Right ventricle myocardium superior (tissue), 1 donor: ENCODE results near the gene MYRIP. TPM values are rescaled to one million over a fixed set of nuclear protein-coding genes. Genes with fewer than 3 reads are reported as not detected.
"Not testable (repeated sequence)": the region's sequence is repeated elsewhere in the genome, so short reads cannot be mapped to it uniquely, and the experiment has no call there.

Source experiments
- ATAC-seq: fragments of 200-7000 bp; cut with Tn5 transposase; one replicate; pipeline ENCODE4 v1.9.1; 2020; ENCODE audit warnings: mild to moderate bottlenecking; ENCODE audit not compliant: poor library complexity
- DNase-seq: peaks from one replicate; pipeline ENCODE4 v3.0.0-alpha.2; 2020
- intact Hi-C: fragments of 100-400 bp; cut with DNase I; formaldehyde crosslinking; loops from one replicate; pipeline ENCODE4 v1.11.2; 2022
- total RNA-seq: library from RNA; stranded (reverse); fragmentation: NEBNext Ultra II Directional; extraction: Animal tissue kit (Norgen Biotek cat#: 25700); gene quantifications from one replicate; pipeline ENCODE4 v1.2.1, GENCODE V29; 2021
- donor health status: DM: no; HTN: yes; CAD: no; lungs with severe emphysema.

Gene MYRIP
- total RNA-seq, 1 donor from 2014 or later: 1.6 TPM

DNA sequence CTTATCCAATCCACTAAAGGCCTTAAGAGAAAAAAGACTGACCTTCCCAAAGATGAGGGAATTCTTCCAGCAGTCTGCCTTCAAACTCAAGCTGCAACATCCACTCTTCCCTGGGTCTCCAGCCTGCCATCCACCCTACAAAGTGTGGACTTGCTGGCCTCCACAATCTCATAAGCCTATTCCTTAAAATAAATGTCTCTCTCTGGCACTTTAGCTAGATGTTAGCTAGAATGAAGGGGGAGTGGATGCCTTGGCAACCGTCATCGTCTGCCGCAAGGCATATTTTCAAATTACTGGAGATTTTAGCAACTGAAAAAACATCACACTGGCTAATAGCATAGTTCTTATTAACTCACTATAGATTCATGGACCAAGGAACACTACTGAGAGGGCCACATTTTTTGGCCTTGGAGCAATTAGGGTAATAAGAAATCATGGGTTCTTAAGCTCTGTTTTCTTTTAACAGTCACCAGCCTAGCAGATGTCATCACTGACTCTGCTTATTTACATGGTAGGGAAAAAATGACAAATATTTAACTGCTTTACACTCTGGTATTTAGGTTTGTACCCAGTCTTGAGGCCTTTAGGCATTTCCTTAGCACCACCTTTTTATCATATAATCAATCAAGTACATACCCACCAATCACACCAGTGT lies 245.3 kb downstream of the MYRIP start:
- DNase-seq: no peak
- intact Hi-C loops: no loop called here
- no peak for ATAC-seq

DNA sequence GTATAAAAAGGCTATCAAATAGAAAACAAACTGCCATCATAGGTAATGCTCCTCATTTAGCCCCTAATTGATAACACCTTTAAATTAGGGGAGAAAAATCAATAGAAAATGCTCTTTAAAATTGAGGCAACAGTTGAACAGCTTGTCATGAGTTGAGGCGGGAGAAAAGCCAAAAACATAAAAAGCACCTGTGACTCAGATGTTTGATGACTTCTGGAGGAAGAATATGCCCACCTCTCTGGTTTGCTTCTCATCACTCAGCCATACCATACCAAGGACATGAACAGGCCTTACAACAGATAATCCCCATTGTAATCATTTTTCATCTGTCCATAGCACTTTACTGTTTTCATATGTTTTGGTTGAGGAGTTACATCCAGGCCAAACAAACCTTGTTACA lies 246.0 kb downstream of the MYRIP start:
- intact Hi-C loops: no loop called here
- no peak for ATAC-seq

DNA sequence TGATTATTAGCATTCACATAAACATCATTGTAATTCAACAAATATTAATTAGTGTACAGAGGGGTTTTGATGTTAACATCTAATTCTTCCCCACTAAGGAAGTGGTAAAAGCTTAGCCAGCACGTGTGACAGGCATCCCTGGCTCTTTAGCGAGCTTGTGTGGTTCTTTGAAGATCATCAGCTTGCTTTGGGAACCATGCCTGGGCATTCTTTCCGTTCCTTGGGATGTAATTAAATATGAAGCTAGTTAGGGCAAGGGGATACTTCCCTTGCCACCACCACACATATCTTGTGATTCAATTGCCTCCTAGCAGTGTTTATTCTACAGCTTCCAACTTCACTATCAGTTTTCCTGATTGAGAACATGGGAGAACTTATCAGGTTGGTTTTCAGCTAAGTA lies 246.5 kb downstream of the MYRIP start:
- intact Hi-C loops: no loop called here
- ATAC-seq (no peak), DNase-seq (no peak)

More for the DNA sequence above, 246.0 kb downstream of the MYRIP start:
- DNase-seq: no peak

DNA sequence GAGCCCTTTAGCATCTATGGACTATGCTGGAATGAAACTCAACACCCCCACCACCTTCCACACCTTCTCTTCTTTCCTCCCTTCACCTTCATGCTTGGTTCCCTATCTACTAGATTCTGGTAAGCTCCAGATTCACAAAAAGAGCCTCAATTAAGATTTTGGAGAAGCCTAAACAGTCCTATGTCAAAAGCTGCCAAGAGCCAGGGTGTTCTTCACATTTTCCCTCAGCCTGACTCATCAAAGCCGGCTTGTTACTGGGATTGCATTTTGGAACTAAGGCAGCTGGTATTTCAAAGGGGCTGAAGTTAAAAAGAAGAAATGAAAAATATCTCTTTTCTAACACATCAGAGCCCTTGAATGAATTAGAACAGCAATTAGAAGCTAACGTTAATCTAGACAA lies 247.7 kb downstream of the MYRIP start:
- no peak for ATAC-seq
- no peak for DNase-seq
- intact Hi-C loops: no loop called here

DNA sequence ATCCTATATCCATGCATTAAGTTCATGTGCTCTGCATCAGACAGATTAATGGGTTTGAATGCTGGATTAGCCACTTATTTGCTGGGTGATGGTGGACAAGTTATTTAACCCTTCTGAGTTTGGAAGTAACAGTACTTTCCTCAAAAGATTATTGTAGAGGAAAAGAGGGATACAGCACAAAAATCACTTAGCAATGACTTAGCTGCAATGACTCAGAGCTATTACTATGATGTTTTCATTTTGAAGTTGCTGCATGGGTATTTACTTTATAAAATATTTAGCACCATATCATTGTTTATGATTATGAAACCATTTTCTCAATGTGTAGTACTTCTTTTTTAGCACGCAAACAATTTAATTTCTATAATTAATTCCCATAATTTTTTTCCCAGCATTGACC lies 248.4 kb downstream of the MYRIP start:
- ATAC-seq: no peak
- intact Hi-C loops: no loop called here
- DNase-seq: no peak

DNA sequence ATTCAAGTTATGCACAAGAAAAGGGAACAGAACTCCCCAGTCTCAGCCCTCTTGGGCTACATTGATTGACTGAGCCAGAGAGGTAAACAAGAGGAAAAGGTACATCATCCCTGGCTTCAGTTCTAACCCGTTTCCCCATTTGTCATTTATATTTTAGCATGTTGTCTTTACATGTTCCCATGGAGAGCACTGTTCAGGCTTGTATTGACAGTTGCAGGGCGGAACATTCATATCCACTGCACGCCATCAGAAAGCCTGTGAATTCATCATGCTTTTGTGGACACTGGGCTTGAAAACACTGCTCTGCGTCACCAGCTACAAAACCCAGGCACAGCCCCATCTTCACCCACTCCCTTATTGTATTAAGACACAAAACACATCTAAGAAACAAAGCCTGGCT lies 259.2 kb downstream of the MYRIP start:
- intact Hi-C loops: no loop called here
- no peak for DNase-seq
- ATAC-seq: no peak

DNA sequence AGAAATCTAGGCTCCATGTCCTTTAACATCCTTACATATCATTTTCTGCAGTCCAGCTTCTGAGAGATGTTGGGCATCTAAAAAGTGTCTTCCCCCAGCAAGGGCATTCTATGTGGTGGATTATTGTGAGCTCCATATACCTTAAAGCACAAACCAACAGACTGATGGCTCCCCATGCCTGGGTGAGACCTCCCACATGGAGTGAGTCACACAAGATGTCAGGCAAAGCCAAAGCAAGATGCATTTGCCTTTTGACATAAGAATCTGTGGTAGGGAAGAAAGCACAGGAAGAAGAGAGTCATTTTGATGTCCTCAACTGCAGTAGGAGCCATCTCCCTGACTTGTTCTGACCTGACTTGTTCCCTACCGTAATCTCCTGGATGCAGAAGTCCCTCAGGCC lies 261.4 kb downstream of the MYRIP start:
- ATAC-seq: no peak
- no peak for DNase-seq
- intact Hi-C loops: no loop called here

DNA sequence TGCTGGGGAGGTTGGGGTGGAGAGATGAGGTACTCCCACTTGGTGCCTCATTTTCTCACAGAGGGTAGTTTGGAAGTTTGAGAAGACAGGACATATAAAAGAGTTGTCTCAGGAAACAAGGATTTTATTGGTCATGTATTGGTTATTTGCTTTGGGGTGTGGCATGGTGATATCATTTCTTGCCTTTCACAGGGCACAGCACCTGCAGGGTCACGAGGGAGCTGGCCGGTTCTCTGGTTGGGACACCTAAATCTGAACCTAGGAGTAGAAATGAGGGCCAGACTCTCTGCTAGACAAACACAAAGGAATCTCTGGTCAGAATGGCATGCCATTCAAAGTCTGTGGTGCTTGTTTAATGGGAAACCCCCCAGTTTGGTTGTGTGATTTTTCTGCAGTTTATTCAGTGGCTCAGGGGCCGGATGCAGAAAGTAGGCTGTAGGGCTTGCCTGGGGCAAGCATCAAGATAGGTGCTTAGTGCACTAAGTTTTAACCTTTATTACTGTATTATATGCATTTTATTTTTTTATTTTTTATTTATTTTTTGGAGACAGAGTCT lies 262.4 kb downstream of the MYRIP start:
- DNase-seq (no peak), ATAC-seq (no peak)
- intact Hi-C loops: no loop called here

DNA sequence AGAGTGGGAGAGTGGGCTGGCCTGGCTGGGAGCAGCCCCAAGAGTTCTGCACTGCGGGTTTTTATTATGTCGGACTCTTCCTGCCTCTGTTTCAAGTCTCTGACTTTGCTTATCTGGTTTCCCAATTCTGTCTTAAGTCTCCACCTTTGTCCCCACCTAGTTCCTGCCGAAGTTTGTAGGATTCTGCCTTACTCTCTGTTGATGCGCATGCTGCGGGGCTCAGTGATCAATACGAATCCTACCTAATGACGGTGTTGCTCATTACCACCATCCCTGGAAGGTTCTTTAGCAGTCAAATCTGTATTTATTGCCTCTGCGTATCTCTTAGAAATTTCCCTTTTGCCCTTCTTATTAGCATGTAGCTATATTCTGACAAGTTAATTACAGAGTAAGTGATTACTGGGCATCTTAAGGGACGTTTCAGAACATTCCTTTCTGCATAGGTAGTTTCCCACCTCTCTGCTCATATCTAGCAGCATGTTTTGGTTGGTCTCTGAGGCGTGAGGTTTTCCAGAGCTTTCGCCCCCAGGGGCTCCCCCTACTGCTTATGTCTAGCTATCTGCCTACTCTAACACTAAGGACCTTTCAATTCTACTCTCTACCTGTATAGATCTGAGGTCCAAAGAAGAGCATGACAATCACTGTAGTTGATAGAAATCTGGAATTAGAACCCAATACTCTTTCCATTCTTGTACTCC lies 264.1 kb downstream of the MYRIP start:
- intact Hi-C loops: no loop called here
- no peak for DNase-seq
- ATAC-seq: no peak

DNA sequence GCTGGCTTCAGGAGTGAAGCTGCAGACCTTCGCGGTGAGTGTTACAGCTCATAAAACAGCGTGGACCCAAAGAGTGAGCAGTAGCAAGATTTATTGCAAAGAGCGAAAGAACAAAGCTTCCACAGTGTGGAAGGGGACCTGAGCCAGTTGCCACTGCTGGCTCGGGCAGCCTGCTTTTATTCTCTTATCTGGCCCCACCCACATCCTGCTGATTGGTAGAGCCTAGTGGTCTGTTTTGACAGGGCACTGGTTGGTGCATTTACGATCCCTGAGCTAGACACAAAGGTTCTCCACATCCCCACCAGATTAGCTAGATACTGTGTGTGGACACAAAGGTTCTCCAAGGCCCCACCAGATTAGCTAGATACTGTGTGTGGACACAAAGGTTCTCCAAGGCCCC lies 267.7 kb downstream of the MYRIP start:
- ATAC-seq, intact Hi-C loops, DNase-seq: not testable (repeated sequence)

DNA sequence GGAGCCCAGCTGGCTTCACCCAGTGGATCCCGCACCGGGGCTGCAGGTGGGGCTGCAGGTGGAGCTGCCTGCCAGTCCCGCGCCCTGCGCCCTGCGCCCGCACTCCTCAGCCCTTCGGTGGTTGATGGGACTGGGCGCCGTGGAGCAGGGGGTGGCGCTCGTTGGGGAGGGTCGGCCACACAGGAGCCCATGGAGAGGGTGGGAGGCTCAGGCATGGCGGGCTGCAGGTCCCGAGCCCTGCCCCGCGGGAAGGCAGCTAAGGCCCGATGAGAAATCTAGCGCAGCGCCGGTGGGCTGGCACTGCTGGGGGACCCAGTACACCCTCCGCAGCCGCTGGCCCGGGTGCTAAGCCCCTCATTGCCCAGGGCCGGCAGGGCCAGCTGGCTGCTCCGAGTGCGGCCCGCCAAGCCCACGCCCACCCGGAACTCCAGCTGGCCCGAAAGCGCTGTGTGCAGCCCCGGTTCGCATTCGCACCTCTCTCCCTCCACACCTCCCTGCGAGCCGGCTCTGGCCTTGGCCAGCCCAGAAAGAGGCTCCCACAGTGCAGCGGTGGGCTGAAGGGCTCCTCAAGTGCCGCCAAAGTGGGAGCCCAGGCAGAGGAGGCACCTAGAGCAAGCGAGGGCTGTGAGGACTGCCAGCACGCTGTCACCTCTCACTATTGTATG lies 268.6 kb downstream of the MYRIP start:
- intact Hi-C loops, ATAC-seq, DNase-seq: not testable (repeated sequence)

DNA sequence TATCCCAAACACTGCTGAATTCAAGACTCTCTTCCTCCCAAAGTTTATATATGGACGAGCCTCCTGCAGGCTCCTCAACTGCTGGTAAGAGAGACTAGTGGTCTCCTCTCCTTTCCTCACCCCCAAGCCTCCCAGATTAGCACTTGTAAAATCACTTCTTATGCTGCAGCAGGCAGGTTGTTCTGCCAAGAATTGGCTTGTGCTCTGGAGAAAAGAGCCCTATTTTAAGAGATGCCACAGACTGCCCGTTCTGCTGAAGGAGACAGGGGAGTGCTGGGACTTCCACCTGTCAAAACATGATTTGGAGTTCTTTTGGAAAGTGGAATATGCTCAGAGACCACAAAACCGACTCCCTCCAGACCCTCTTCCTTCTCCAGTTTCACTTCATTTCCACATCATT lies 269.2 kb downstream of the MYRIP start:
- DNase-seq (no peak), ATAC-seq (no peak)
- intact Hi-C loops: no loop called here

DNA sequence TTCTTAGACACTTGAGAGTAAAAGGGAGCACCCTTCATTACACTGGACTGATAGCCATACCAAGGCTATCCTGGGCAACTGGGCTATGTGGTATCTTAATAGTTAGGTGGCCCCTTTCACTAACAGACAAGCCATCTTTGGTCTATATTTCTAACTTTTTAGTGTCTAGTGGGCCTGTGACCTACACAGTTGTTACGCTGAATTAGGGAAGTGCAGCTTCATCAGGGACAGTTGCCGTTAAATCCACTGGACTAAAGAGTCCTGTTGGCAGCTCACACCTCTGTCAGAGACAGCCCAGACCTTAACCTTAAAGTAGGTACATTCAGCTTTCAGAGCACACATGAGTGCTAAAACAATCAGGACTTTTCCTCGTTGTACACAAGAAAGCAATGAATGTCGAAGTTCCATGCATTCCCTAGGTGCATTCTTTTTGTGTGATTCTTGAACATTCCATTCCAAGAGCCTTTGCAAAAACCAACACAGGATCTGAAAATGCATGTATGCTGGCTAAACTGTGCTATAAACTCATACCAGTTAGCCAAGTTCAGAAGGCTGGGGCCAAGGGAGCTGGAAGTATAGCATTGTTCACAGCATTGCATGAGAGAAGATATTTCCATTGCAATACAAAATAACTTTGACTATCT lies 269.9 kb downstream of the MYRIP start:
- DNase-seq: no peak
- no peak for ATAC-seq
- intact Hi-C loops: no loop called here

DNA sequence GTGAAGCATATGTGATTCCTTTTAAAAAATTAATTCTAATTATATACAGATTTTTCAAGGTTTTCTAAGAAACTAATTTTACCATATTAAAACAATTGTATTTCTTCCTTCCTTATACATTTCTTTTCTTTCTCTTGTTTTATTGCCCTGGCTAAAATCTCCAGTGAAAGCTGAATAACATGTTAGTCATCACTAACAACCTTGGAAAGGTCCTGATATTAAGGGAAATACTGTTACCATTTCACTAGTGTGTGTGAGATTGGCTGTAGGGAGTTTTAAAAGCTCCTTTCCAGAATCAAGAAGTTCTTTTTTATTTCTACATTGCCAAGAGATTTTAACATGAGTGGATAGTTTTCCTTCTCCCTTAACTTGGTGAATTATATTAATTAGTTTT lies 270.4 kb downstream of the MYRIP start:
- no peak for DNase-seq
- no peak for ATAC-seq
- intact Hi-C loops: no loop called here

DNA sequence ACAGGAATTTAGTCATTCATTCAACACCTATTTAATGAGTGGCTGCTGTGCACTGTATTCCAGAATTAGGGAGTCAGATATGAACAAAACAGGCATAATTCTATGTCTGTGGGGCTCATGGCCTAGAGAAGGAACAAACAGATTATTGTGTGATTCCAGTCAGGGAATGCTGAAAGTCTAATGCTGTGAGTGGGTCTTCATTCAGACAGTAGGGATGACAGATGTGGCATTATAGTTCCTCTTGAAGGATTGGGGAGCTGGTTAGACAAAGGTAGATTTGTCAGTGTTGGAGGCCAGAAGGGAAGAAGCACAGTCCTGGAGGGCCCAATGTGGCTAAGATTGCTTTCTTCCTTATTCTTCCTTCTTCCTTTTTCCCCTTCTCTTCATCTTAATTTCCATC lies 273.7 kb downstream of the MYRIP start:
- no peak for DNase-seq
- ATAC-seq: no peak
- intact Hi-C loops: no loop called here

DNA sequence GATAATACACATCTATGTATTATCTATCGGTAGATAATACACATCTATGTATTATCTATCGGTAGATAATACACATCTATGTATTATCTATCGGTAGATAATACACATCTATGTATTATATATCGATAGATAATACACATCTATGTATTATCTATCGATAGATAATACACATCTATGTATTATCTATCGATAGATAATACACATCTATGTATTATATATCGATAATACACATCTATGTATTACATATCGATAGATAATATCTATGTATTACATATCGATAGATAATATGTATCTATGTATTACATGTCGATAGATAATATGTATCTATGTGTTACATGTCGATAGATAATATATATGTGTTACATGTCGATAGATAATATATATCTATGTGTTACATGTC lies 275.0 kb downstream of the MYRIP start:
- ATAC-seq, intact Hi-C loops, DNase-seq: not testable (repeated sequence)

DNA sequence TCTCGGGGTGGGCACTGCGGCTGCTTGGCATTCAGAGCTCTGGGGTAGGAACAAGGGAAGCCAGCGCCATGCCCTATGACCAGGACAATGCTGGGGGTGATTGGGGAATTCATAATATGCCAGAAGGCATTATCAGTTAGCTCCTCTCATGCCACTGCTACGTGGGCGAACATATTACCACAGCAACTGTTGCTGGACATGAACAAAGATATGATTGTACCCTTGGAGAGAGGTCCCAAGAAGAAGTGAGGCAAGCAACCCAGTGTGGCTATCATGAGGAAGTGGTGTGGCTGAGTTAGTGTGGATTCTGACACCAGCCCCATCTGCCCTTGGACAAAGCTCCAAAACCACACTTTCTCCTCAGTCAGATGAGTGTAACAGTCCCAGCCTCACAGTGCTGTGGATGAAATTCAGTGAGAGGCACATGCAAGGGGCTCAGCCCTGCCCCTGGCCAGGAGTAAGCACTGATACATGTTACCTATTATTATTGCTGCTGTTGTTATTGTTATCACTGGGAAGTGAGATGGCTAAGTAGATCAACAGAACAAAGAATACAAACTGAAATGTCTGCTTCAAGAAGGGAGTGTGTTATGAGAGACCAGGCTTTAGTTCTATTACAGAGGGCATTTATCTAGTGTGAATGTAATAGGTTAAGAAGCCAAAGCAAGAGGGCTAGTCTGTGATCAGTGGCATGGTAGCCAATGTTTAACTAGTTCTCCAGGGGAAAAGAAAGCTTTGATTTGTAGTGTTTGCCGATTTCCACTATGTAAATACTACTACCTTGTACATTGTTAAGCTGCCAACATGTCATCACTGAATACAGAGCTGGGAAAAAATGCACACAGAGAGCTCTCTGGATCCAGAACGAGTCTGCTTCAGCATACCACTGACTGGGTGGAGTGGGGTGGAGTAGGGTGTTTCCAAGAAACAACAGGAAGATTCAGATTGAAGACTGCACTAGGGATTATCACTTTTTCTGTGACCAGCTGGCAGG lies 277.8 kb downstream of the MYRIP start:
- DNase-seq (no peak), ATAC-seq (no peak)
- intact Hi-C loops: no loop called here

DNA sequence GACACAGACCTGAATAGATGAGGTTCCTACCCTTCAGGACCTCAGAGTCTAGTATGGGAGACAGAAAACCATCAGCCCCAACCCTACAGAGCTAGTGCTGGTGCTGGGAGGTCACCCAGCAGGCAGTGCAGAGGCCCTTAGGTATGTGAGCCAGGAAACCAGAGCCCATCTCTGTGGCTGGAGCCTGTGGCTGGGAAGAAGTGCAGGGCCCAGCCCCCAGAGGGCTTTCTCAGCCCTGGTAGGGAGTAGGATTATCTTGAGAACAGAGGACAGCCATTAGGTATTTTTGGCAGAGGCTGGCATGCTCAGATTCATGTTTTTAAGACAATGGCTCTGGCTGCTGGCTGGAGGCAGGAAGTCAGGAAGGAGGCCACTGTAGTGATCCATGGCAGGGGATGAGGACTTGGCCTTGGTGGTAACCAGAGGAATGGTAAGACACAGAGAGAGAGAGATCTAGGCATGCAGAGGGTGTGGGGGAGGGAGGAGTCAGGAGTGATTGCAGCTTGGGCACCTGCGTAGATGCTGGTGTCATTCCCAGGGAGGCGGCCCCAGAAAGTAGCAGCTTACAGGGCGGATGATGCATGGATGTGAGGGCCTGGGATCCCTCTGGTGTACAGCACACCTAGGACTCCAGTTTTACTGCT lies 279.2 kb downstream of the MYRIP start:
- no peak for DNase-seq
- intact Hi-C loops: no loop called here
- ATAC-seq: no peak
